ENCODE data around the gene ANO3. TPM values are rescaled to one million over a fixed set of nuclear protein-coding genes. Genes with fewer than 3 reads are reported as not detected.

ANO3 gene
- total and polyA plus RNA-seq, 12 donors = 0.10 to 3.9 (median 0.65) TPM

GRCh38 chr11:26551186-26551801, 219.4 kb downstream of the ANO3 start:
- no peaks in the 10 kb centered on the region for H3K27me3 ChIP-seq
- intact Hi-C loops (cut with DNase I) = no loop called here
- no peak for TF ChIP-seq POLR2A (IDR thresholded peaks at IDR 0.05)
- TF ChIP-seq CTCF (IDR thresholded peaks at IDR 0.05) = no peak
- no peak overlapping the region for H3K27ac ChIP-seq
- WGBS, 4 donors = 27 to 46% (median 38%) methylated on average over 1 of the region's 1 CpG
- no peaks in the 10 kb centered on the region for H3K4me1 ChIP-seq (replicated peaks in 1 of 2)
- DNase-seq = no peak
- H3K9me3 ChIP-seq (replicated peaks in 1 of 3) = no peaks in the 10 kb centered on the region
- no peak overlapping the region for H3K4me3 ChIP-seq
- no peaks in the 10 kb centered on the region for H3K36me3 ChIP-seq (replicated peaks in 1 of 2)

DNA sequence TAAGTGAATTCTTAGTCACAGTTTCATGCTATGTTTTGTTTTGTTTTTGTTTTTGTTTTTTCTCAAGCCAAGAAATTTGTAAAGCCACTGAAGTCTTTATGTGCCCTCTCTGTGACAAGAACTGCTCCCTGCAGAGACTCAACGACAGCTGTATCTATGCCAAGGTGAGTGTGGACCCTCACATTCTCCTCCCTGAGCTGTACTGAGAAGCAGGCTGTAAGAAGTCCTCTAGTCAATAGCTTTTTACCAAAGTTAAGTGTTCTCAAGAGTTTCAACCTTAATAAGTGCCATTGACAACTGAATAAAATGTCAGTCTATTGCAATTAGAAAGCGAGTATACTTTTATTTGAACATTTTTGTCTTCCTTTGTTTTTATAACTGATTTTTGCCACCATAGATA, 221.3 kb downstream of the ANO3 start:
- TF ChIP-seq POLR2A (IDR thresholded peaks at IDR 0.05) (no peak), CTCF (IDR thresholded peaks at IDR 0.05) (no peak)
- no peak overlapping the region for H3K4me3 ChIP-seq
- H3K9me3 ChIP-seq (replicated peaks in 1 of 3) = no peaks in the 10 kb centered on the region
- no peaks in the 10 kb centered on the region for H3K4me1 ChIP-seq (replicated peaks in 1 of 2)
- no peaks in the 10 kb centered on the region for H3K36me3 ChIP-seq (replicated peaks in 1 of 2)
- intact Hi-C loops (cut with DNase I) = no loop called here
- no peak overlapping the region for H3K27ac ChIP-seq
- 51 to 72% (median 53%) methylated on average over 2 of the region's 2 CpGs for WGBS, 4 donors
- DNase-seq = no peak
- H3K27me3 ChIP-seq = no peaks in the 10 kb centered on the region

DNA sequence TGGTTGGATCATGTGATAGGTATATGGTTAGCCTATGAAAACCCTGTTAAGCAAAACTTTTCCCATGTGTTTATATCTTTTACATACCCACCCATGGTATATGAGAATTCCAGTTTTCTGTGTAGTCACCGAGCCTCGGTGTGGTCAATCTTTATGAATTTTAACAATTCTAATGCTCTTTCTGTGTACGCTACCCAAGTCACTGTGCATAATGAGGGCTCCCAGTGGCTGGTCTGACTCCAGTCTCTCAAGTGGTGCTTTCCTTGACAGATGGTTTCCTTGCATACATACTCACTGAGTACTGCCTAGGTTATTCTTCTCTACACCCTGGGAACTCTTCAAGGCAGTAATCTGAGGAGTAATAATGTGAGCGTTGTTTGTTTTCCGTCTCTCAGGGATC, 222.5 kb downstream of the ANO3 start:
- TF ChIP-seq POLR2A (IDR thresholded peaks at IDR 0.05) (no peak), CTCF (IDR thresholded peaks at IDR 0.05) (no peak)
- no peak for DNase-seq
- no peaks in the 10 kb centered on the region for H3K27me3 ChIP-seq
- H3K4me1 ChIP-seq (replicated peaks in 1 of 2) = no peaks in the 10 kb centered on the region
- H3K9me3 ChIP-seq (replicated peaks in 1 of 3) = no peaks in the 10 kb centered on the region
- H3K27ac ChIP-seq = no peak overlapping the region
- WGBS, 4 donors = 65 to 81% (median 73%) methylated on average over 5 of the region's 5 CpGs
- intact Hi-C loops (cut with DNase I) = no loop called here
- H3K4me3 ChIP-seq = no peak overlapping the region
- H3K36me3 ChIP-seq (replicated peaks in 1 of 2) = no peaks in the 10 kb centered on the region

DNA sequence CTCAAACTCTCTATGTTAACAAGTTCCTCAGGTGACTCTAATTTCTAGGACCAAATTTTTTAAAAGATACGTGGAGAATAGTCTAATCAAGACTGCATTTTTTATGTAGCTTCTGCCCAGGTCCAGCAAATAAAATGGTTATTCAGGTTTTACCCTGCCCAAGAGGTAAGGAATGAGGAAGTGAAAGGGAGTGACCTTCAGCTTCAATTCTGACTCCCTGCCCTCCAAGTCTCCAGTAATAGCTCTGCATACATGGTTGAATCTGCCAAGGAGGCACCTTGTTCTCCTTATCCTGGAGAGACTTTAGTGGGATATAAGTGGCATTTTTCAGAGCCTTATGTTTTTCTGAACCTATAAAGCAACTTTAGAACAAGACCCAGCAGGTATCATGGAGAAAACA, 224.7 kb downstream of the ANO3 start:
- DNase-seq = no peak
- intact Hi-C loops (cut with DNase I) = no loop called here
- WGBS, 4 donors = 75 to 88% (median 82%) methylated on average over 1 of the region's 1 CpG
- H3K4me1 ChIP-seq (replicated peaks in 1 of 2) = no peaks in the 10 kb centered on the region
- TF ChIP-seq CTCF (IDR thresholded peaks at IDR 0.05) (no peak), POLR2A (IDR thresholded peaks at IDR 0.05) (no peak)
- H3K27ac ChIP-seq = no peak overlapping the region
- H3K27me3 ChIP-seq = no peaks in the 10 kb centered on the region
- no peaks in the 10 kb centered on the region for H3K9me3 ChIP-seq (replicated peaks in 1 of 3)
- H3K36me3 ChIP-seq (replicated peaks in 1 of 2) = no peaks in the 10 kb centered on the region
- H3K4me3 ChIP-seq = no peak overlapping the region
